Measurements from ENCODE around the gene SMCR8. TPM values are rescaled to one million over a fixed set of nuclear protein-coding genes. Genes with fewer than 3 reads are reported as not detected.
"Not testable (repeated sequence)": the region's sequence is repeated elsewhere in the genome, so short reads cannot be mapped to it uniquely, and the experiment has no call there.

The SMCR8 gene
- total and polyA plus RNA-seq, 3 experiments from 2014 or later = 4.9 to 26.9 (median 26.7) TPM

- H3K4me1 Mint-ChIP-seq = peaks cover 10 to 32% (median 12%) of the 10 kb centered on the region in 3 donors
- no peak overlapping the region for H3K27ac ChIP-seq (ENCODE audit: low read depth, low read length)
- H3K4me3 ChIP-seq (ENCODE audit: low read length) = no peak overlapping the region
- H3K36me3 ChIP-seq (ENCODE audit: insufficient read depth, low read length) = peaks cover 51% of the 10 kb centered on the region
- POLR2A ChIA-PET = interaction anchor here (0.7 kb wide), 1 partner anchor 93 kb away, joined by 3 read pairs; no protein-coding TSS in a partner anchor
- no peak for DNase-seq
- H3K4me3 Mint-ChIP-seq = no peak overlapping the region
- H3K36me3 Mint-ChIP-seq = peaks cover 0 to 88% (median 4%) of the 10 kb centered on the region in 3 donors
- H3K9me3 Mint-ChIP-seq = no peaks in the 10 kb centered on the region
- H3K27me3 Mint-ChIP-seq = no peaks in the 10 kb centered on the region
- peak overlapping the region in 3 of 8 donors; percentile 1 to 68 (median 64) for H3K27ac Mint-ChIP-seq
- H3K27me3 ChIP-seq (ENCODE audit: insufficient read depth, low read length, poor library complexity, severe bottlenecking) = no peaks in the 10 kb centered on the region
- no peaks in the 10 kb centered on the region for H3K9me3 ChIP-seq (ENCODE audit: low read length)
- CTCF ChIA-PET = no interaction called here
- peaks cover 3% of the 10 kb centered on the region for H3K4me1 ChIP-seq (ENCODE audit: insufficient read depth, low read length)
Observed at GRCh38 chr17:18326572-18326971, 11.5 kb downstream of the SMCR8 start.

GRCh38 chr17:18327093-18327492 lies 12.0 kb downstream of the SMCR8 start:
- peaks cover 9% of the 10 kb centered on the region for H3K4me1 ChIP-seq (ENCODE audit: insufficient read depth, low read length)
- Mint-ChIP-seq H3K36me3 (peaks cover 0 to 88% (median 4%) of the 10 kb centered on the region in 3 donors), H3K4me1 (peaks cover 13 to 34% (median 13%) of the 10 kb centered on the region in 3 donors), H3K4me3 (no peak overlapping the region), H3K9me3 (no peaks in the 10 kb centered on the region), H3K27ac (peak overlapping the region in 1 of 8 donors; percentile 29), H3K27me3 (no peaks in the 10 kb centered on the region)
- no peak overlapping the region for H3K4me3 ChIP-seq (ENCODE audit: low read length)
- H3K27me3 ChIP-seq (ENCODE audit: insufficient read depth, low read length, poor library complexity, severe bottlenecking) = no peaks in the 10 kb centered on the region
- CTCF ChIA-PET = no interaction called here
- no peak for DNase-seq
- H3K27ac ChIP-seq (ENCODE audit: low read depth, low read length) = no peak overlapping the region
- POLR2A ChIA-PET = no interaction called here
- peaks cover 51% of the 10 kb centered on the region for H3K36me3 ChIP-seq (ENCODE audit: insufficient read depth, low read length)
- no peaks in the 10 kb centered on the region for H3K9me3 ChIP-seq (ENCODE audit: low read length)

- peaks cover 48% of the 10 kb centered on the region for H3K36me3 ChIP-seq (ENCODE audit: insufficient read depth, low read length)
- H3K9me3 ChIP-seq (ENCODE audit: low read length) = no peaks in the 10 kb centered on the region
- no peaks in the 10 kb centered on the region for H3K27me3 Mint-ChIP-seq
- peak overlapping the region in 3 of 8 donors; percentile 4 to 54 (median 52) for H3K27ac Mint-ChIP-seq
- DNase-seq = no peak
- no peak overlapping the region for H3K4me3 ChIP-seq (ENCODE audit: low read length)
- H3K9me3 Mint-ChIP-seq = no peaks in the 10 kb centered on the region
- H3K4me1 ChIP-seq (ENCODE audit: insufficient read depth, low read length) = peaks cover 12% of the 10 kb centered on the region
- ChIA-PET POLR2A (no interaction called here), CTCF (interaction anchor here (1.5 kb wide), 1 partner anchor 10 kb away, joined by 3 read pairs; no protein-coding TSS in a partner anchor)
- H3K4me3 Mint-ChIP-seq = no peak overlapping the region
- no peak overlapping the region for H3K27ac ChIP-seq (ENCODE audit: low read depth, low read length)
- H3K4me1 Mint-ChIP-seq = peaks cover 15 to 36% (median 16%) of the 10 kb centered on the region in 3 donors
- no peaks in the 10 kb centered on the region for H3K27me3 ChIP-seq (ENCODE audit: insufficient read depth, low read length, poor library complexity, severe bottlenecking)
- H3K36me3 Mint-ChIP-seq = peaks cover 0 to 86% (median 4%) of the 10 kb centered on the region in 3 donors
Observed at GRCh38 chr17:18327556-18327955, 12.5 kb downstream of the SMCR8 start.

- Mint-ChIP-seq H3K4me1 (peaks cover 16 to 41% (median 18%) of the 10 kb centered on the region in 3 donors), H3K27ac (peak overlapping the region in 1 of 8 donors; percentile 33), H3K27me3 (no peaks in the 10 kb centered on the region), H3K36me3 (peaks cover 0 to 74% (median 4%) of the 10 kb centered on the region in 3 donors), H3K9me3 (no peaks in the 10 kb centered on the region), H3K4me3 (no peak overlapping the region)
- no peak for DNase-seq
- Histone ChIP-seq H3K27ac (ENCODE audit: low read depth, low read length) (no peak overlapping the region), H3K4me3 (ENCODE audit: low read length) (no peak overlapping the region), H3K36me3 (ENCODE audit: insufficient read depth, low read length) (peaks cover 36% of the 10 kb centered on the region), H3K4me1 (ENCODE audit: insufficient read depth, low read length) (peaks cover 12% of the 10 kb centered on the region), H3K9me3 (ENCODE audit: low read length) (no peaks in the 10 kb centered on the region), H3K27me3 (ENCODE audit: insufficient read depth, low read length, poor library complexity, severe bottlenecking) (no peaks in the 10 kb centered on the region)
- ChIA-PET POLR2A (no interaction called here), CTCF (interaction anchor here (1.5 kb wide), 1 partner anchor 11 kb away, joined by 3 read pairs; no protein-coding TSS in a partner anchor)
Observed at GRCh38 chr17:18328643-18329204, 13.6 kb downstream of the SMCR8 start.

- Mint-ChIP-seq H3K27me3 (no peaks in the 10 kb centered on the region), H3K36me3 (peaks cover 0 to 67% (median 4%) of the 10 kb centered on the region in 3 donors), H3K27ac (peak overlapping the region; percentile 31 to 96 (median 92)), H3K4me3 (peak overlapping the region in 6 of 7 donors; percentile 69 to 78 (median 72)), H3K4me1 (peaks cover 14 to 24% (median 18%) of the 10 kb centered on the region in 3 donors), H3K9me3 (no peaks in the 10 kb centered on the region)
- Histone ChIP-seq H3K9me3 (ENCODE audit: low read length) (no peaks in the 10 kb centered on the region), H3K27ac (ENCODE audit: low read depth, low read length) (no peak overlapping the region), H3K36me3 (ENCODE audit: insufficient read depth, low read length) (peaks cover 16% of the 10 kb centered on the region), H3K27me3 (ENCODE audit: insufficient read depth, low read length, poor library complexity, severe bottlenecking) (no peaks in the 10 kb centered on the region), H3K4me3 (ENCODE audit: low read length) (no peak overlapping the region), H3K4me1 (ENCODE audit: insufficient read depth, low read length) (peaks cover 12% of the 10 kb centered on the region)
- CTCF ChIA-PET = interaction anchor here (0.8 to 1.0 kb wide), 2 partner anchors 9 to 31 kb away, joined by 3 read pairs; no protein-coding TSS in a partner anchor
- POLR2A ChIA-PET = interaction anchor here (0.6 to 0.7 kb wide), 2 partner anchors 20 to 359 kb away, joined by 3 read pairs; partner anchors contain the start of gene DRC3
- peak in 2 of 5 donors; percentile 11 to 59 for DNase-seq
Observed at GRCh38 chr17:18331879-18332278, 16.8 kb downstream of the SMCR8 start.

GRCh38 chr17:18332909-18333489 lies 17.9 kb downstream of the SMCR8 start:
- ChIA-PET POLR2A (no interaction called here), CTCF (no interaction called here)
- no peaks in the 10 kb centered on the region for H3K27me3 Mint-ChIP-seq
- peaks cover 0 to 62% (median 4%) of the 10 kb centered on the region in 3 donors for H3K36me3 Mint-ChIP-seq
- H3K4me3 Mint-ChIP-seq = no peak overlapping the region
- H3K27me3 ChIP-seq (ENCODE audit: insufficient read depth, low read length, poor library complexity, severe bottlenecking) = no peaks in the 10 kb centered on the region
- peak overlapping the region in 4 of 8 donors; percentile 84 to 96 (median 92) for H3K27ac Mint-ChIP-seq
- no peak overlapping the region for H3K27ac ChIP-seq (ENCODE audit: low read depth, low read length)
- no peak overlapping the region for H3K4me3 ChIP-seq (ENCODE audit: low read length)
- DNase-seq = no peak
- H3K36me3 ChIP-seq (ENCODE audit: insufficient read depth, low read length) = peaks cover 15% of the 10 kb centered on the region
- no peaks in the 10 kb centered on the region for H3K9me3 ChIP-seq (ENCODE audit: low read length)
- H3K4me1 Mint-ChIP-seq = peaks cover 14 to 24% (median 18%) of the 10 kb centered on the region in 3 donors
- H3K9me3 Mint-ChIP-seq = no peaks in the 10 kb centered on the region
- H3K4me1 ChIP-seq (ENCODE audit: insufficient read depth, low read length) = peaks cover 12% of the 10 kb centered on the region

GRCh38 chr17:18338158-18338557 lies 23.1 kb downstream of the SMCR8 start:
- CTCF ChIA-PET = not testable (repeated sequence)

GRCh38 chr17:18339933-18340332 lies 24.8 kb downstream of the SMCR8 start:
- CTCF ChIA-PET = no interaction called here
- H3K4me1 Mint-ChIP-seq = peaks cover 0 to 4% (median 0%) of the 10 kb centered on the region in 3 donors
- no peaks in the 10 kb centered on the region for H3K27me3 Mint-ChIP-seq
- Histone ChIP-seq H3K4me1 (ENCODE audit: insufficient read depth, low read length) (no peaks in the 10 kb centered on the region), H3K27me3 (ENCODE audit: insufficient read depth, low read length, poor library complexity, severe bottlenecking) (no peaks in the 10 kb centered on the region), H3K9me3 (ENCODE audit: low read length) (no peaks in the 10 kb centered on the region), H3K4me3 (ENCODE audit: low read length) (no peak overlapping the region), H3K36me3 (ENCODE audit: insufficient read depth, low read length) (peaks cover 3% of the 10 kb centered on the region), H3K27ac (ENCODE audit: low read depth, low read length) (no peak overlapping the region)
- DNase-seq = no peak
- POLR2A ChIA-PET = no interaction called here
- H3K36me3 Mint-ChIP-seq = peaks cover 0 to 60% (median 10%) of the 10 kb centered on the region in 3 donors
- no peak overlapping the region for H3K4me3 Mint-ChIP-seq
- no peak overlapping the region for H3K27ac Mint-ChIP-seq
- H3K9me3 Mint-ChIP-seq = no peaks in the 10 kb centered on the region

More at GRCh38 chr17:18338158-18338557, 23.1 kb downstream of the SMCR8 start:
- H3K4me3 Mint-ChIP-seq; DNase-seq; H3K27ac Mint-ChIP-seq; H3K4me1 ChIP-seq (ENCODE audit: insufficient read depth, low read length); H3K36me3 ChIP-seq (ENCODE audit: insufficient read depth, low read length); H3K27ac ChIP-seq (ENCODE audit: low read depth, low read length); H3K9me3 ChIP-seq (ENCODE audit: low read length); H3K9me3 Mint-ChIP-seq; H3K27me3 ChIP-seq (ENCODE audit: insufficient read depth, low read length, poor library complexity, severe bottlenecking); POLR2A ChIA-PET; H3K4me1 Mint-ChIP-seq; H3K27me3 Mint-ChIP-seq; H3K4me3 ChIP-seq (ENCODE audit: low read length): not testable (repeated sequence)
- peaks cover 0 to 61% (median 11%) of the 10 kb centered on the region in 3 donors for H3K36me3 Mint-ChIP-seq
